ENCODE measurements around the gene ANKHD1. TPM values are rescaled to one million over a fixed set of nuclear protein-coding genes. Genes with fewer than 3 reads are reported as not detected.
A peak's percentile ranks its signal among the peaks of the same experiment; 100 is the strongest.

The ANKHD1 gene
- total RNA-seq (10 to 100 TPM; 49.5 to 78.8 (median 63.6) TPM), polyA plus RNA-seq (10 to 100 TPM; 41.4 to 48.3 TPM)
- long read RNA-seq, donor 1, transcript ANKHD1-205 (11 exons, 2,135 nt): major isoform, 9 of 92 reads
- long read RNA-seq, donor 1, partial matches to known transcripts: 54 of 92 reads
- long read RNA-seq, donor 1, other reads (novel, unspliced or antisense): 29 of 92 reads
- long read RNA-seq, donor 2, partial matches to known transcripts: 23 of 39 reads
- long read RNA-seq, donor 2, other reads (novel, unspliced or antisense): 12 of 39 reads
- long read RNA-seq, donor 3, full-length matches to known transcripts: 16 of 79 reads
- long read RNA-seq, donor 3, partial matches to known transcripts: 41 of 79 reads
- long read RNA-seq, donor 3, other reads (novel, unspliced or antisense): 22 of 79 reads

GRCh38 chr5:140401362-140402257 is at the start of gene ANKHD1:
Gene ANKHD1, plus strand, starts transcription at chr5:140401833. Its CDS starts 135 bp downstream, at chr5:140401968.
- ATAC-seq (peak; percentile 92 to 97 (median 96)), DNase-seq (peak; percentile 99)
- intact Hi-C loops (cut with DNase I): loop anchor here in 5 of 10 donors (5.0 to 10.0 kb wide), 4 partner anchors 233 to 263 kb away; partner anchors contain the start of genes TMCO6 (in 2 of the 5), WDR55 (in 2 of the 5), CD14 (in 1 of the 5) and IK (in 1 of the 5)
- peak within 1 kb of the TSS; percentile 80 to 98 (median 96) for H3K27ac ChIP-seq
- H3K36me3 ChIP-seq: peaks cover 0 to 13% (median 0%) of the 10 kb centered on the region in 9 donors
- H3K4me1 ChIP-seq: peaks cover 12 to 42% (median 30%) of the 10 kb centered on the region in 12 donors
- peak within 1 kb of the TSS; percentile 68 to 100 (median 94) for H3K4me3 ChIP-seq
- WGBS, 4 donors: 0% methylated on average over 38 to 83 of the region's 83 CpGs
- no peaks in the 10 kb centered on the region for H3K27me3 ChIP-seq
- TF ChIP-seq POLR2A (IDR thresholded peaks at IDR 0.05): peak; percentile 95 to 98
- peak in 2 of 12 donors; percentile 3 to 24 for TF ChIP-seq CTCF (IDR thresholded peaks at IDR 0.05)
- H3K9me3 ChIP-seq: no peaks in the 10 kb centered on the region

GRCh38 chr5:140355546-140355945 is 46.1 kb upstream of the ANKHD1 start:
- DNase-seq (no peak), ATAC-seq (no peak)
- TF ChIP-seq POLR2A (IDR thresholded peaks at IDR 0.05) (no peak), CTCF (IDR thresholded peaks at IDR 0.05) (no peak)
- intact Hi-C loops (cut with DNase I): loop anchor here in 5 of 10 donors (2.0 to 10.0 kb wide), 3 partner anchors 113 to 281 kb away; no protein-coding TSS in a partner anchor
- Histone ChIP-seq H3K4me3 (no peak overlapping the region), H3K36me3 (no peaks in the 10 kb centered on the region), H3K27ac (no peak overlapping the region), H3K27me3 (no peaks in the 10 kb centered on the region), H3K4me1 (peaks cover 0 to 20% (median 7%) of the 10 kb centered on the region in 12 donors), H3K9me3 (no peaks in the 10 kb centered on the region)
- WGBS, 4 donors: 85 to 91% (median 89%) methylated on average over 7 of the region's 7 CpGs

GRCh38 chr5:140356853-140357725 is 44.5 kb upstream of the ANKHD1 start:
- H3K27ac ChIP-seq: no peak overlapping the region
- no peaks in the 10 kb centered on the region for H3K27me3 ChIP-seq
- H3K4me1 ChIP-seq: peaks cover 0 to 16% (median 7%) of the 10 kb centered on the region in 12 donors
- peak in 3 of 4 donors; percentile 5 to 9 (median 8) for ATAC-seq
- no peaks in the 10 kb centered on the region for H3K9me3 ChIP-seq
- intact Hi-C loops (cut with DNase I): loop anchor here in 5 of 10 donors (2.0 to 10.0 kb wide), 3 partner anchors 182 to 282 kb away; partner anchors contain the start of gene CYSTM1 (in 1 of the 5)
- DNase-seq: no peak
- 33 to 48% (median 37%) methylated on average over 10 of the region's 10 CpGs for WGBS, 4 donors
- H3K4me3 ChIP-seq: peak overlapping the region in 7 of 12 donors; percentile 3 to 36 (median 10)
- TF ChIP-seq CTCF (IDR thresholded peaks at IDR 0.05): no peak
- TF ChIP-seq POLR2A (IDR thresholded peaks at IDR 0.05): no peak
- no peaks in the 10 kb centered on the region for H3K36me3 ChIP-seq

All from heart left ventricle (tissue), 16 donors.